Activated T-cell treated with anti-CD3 and anti-CD28 coated beads, Interleukin-2, amount 50 U/mL, for 72 hours (primary cell): ENCODE measurements around the gene PRR15L. TPM values are rescaled to one million over a fixed set of nuclear protein-coding genes. Genes with fewer than 3 reads are reported as not detected.

Experiments
- ATAC-seq, 2 donors: fragments of 150-1000 bp; cut with Tn5 transposase; replicated peaks in 1 of 2; 2 replicates each; pipeline ENCODE4 v1.10.0; 2021; ENCODE audit warnings: moderate library complexity in 2 of 2, mild to moderate bottlenecking in 1 of 2
- DNase-seq, 2 donors: peaks; one replicate each; pipeline ENCODE4 v3.0.0; 2021 to 2022; ENCODE audit warnings: mixed read lengths in 1 of 2
- H3K27ac Mint-ChIP-seq: one replicate; pipeline ENCODE4 v1.8.0; 2022; ENCODE audit warnings: mild to moderate bottlenecking, moderate library complexity, mixed read lengths
- H3K27me3 Mint-ChIP-seq: one replicate; pipeline ENCODE4 v1.8.0; 2022; ENCODE audit warnings: low read depth, mixed read lengths
- H3K36me3 Mint-ChIP-seq, 2 donors: one replicate each; pipeline ENCODE4 v1.8.0; 2022; ENCODE audit warnings: mixed read lengths in 2 of 2, mild to moderate bottlenecking in 1 of 2; ENCODE audit not compliant: insufficient read depth in 2 of 2
- H3K4me1 Mint-ChIP-seq: one replicate; pipeline ENCODE4 v1.8.0; 2022; ENCODE audit warnings: low read depth, mixed read lengths
- H3K4me3 Mint-ChIP-seq, 2 donors: one replicate each; pipeline ENCODE4 v1.8.0; 2022; ENCODE audit warnings: mild to moderate bottlenecking in 2 of 2, mixed read lengths in 2 of 2, moderate library complexity in 2 of 2
- H3K9me3 Mint-ChIP-seq, 2 donors: one replicate each; pipeline ENCODE4 v1.8.0; 2022; ENCODE audit warnings: mixed read lengths in 2 of 2
- total RNA-seq, 2 donors: library from RNA; stranded (reverse); gene quantifications; one replicate each; pipeline ENCODE4 v1.2.3, GENCODE V29; 2022

PRR15L gene
- total RNA-seq, 2 donors from 2014 or later, result not detected

DNA sequence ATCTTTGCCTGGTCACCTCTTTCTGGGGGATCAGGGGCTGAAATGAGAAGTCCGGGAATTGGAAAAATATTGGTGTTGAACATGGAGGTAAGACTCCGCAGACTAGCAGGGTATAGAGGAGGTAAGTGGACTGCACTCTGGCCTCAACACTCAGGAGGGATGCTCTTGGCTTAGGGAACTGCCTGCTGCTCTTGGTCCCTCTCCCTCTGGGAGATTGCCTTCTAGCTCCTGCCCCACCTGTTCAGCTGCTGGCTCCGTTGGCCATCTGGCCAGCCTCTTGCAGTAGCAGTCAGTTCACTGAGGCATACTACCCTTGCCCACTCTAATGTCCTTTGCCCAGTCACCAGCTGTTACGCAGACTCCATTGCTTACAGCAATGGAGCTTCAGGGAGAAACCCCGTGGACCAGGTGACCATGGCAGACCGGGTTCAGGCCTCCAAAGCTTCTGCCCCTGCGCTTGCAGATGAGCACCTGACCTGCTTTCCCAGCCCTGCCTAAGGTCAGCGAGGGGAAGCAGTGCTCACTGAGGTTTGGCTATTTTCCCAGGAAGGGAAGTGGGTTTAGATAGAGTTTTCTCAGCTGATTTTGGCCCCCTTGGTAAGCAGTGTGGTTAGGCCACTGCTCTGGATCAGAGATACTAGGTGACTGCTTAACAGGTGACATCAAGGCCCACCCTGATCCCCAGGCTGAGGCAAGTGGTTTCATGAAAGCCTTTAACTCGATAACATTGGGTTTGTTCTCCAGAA, 25.1 kb upstream of the PRR15L start:
- no peak for DNase-seq
- peaks cover 5 to 15% of the 10 kb centered on the region in 2 donors for H3K36me3 Mint-ChIP-seq
- H3K9me3 Mint-ChIP-seq, result no peaks in the 10 kb centered on the region
- no peak for ATAC-seq
- H3K27me3 Mint-ChIP-seq, result no peaks in the 10 kb centered on the region
- H3K4me1 Mint-ChIP-seq, result no peaks in the 10 kb centered on the region
- no peak overlapping the region for H3K27ac Mint-ChIP-seq
- no peak overlapping the region for H3K4me3 Mint-ChIP-seq

DNA sequence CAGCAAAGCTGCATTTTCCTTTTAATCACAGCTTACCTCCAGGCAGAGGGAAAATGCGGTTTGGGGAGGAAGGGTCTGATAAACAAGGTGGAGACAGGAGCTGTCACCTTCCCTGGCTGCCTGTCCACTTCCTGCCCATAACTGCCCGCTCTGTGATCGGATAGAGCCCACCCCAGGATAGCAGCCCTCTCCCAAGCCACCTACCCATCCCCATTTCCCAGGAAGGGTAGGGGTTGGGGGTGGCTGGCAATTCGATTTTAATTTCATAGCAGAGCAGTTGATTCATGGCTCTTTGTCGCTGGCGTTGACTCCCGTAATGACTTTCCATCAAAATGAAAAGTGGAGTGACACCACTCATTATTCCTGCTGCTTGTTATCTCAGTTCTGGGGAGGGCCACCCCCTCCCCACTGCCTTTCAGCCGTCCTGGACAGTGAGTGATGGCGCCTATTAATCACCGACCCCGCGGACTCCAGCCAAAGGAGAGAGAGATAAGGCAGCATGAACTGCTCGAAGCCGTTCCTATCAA, 24.5 kb upstream of the PRR15L start:
- ATAC-seq, result no peak
- Mint-ChIP-seq H3K27me3 (no peaks in the 10 kb centered on the region), H3K4me3 (no peak overlapping the region), H3K4me1 (no peaks in the 10 kb centered on the region), H3K36me3 (peaks cover 5 to 18% of the 10 kb centered on the region in 2 donors), H3K9me3 (no peaks in the 10 kb centered on the region), H3K27ac (no peak overlapping the region)
- no peak for DNase-seq

GRCh38 chr17:47981462-47981861, 23.8 kb upstream of the PRR15L start:
- ATAC-seq (no peak), DNase-seq (no peak)
- Mint-ChIP-seq H3K4me3 (no peak overlapping the region), H3K4me1 (no peaks in the 10 kb centered on the region), H3K9me3 (no peaks in the 10 kb centered on the region), H3K36me3 (peaks cover 5 to 20% of the 10 kb centered on the region in 2 donors), H3K27ac (no peak overlapping the region), H3K27me3 (no peaks in the 10 kb centered on the region)

- Mint-ChIP-seq H3K27ac (no peak overlapping the region), H3K36me3 (peaks cover 5 to 20% of the 10 kb centered on the region in 2 donors), H3K4me3 (no peak overlapping the region), H3K4me1 (no peaks in the 10 kb centered on the region), H3K9me3 (no peaks in the 10 kb centered on the region), H3K27me3 (no peaks in the 10 kb centered on the region)
- ATAC-seq (no peak), DNase-seq (no peak)
Measured at GRCh38 chr17:47980541-47980940, 22.9 kb upstream of the PRR15L start.

DNA sequence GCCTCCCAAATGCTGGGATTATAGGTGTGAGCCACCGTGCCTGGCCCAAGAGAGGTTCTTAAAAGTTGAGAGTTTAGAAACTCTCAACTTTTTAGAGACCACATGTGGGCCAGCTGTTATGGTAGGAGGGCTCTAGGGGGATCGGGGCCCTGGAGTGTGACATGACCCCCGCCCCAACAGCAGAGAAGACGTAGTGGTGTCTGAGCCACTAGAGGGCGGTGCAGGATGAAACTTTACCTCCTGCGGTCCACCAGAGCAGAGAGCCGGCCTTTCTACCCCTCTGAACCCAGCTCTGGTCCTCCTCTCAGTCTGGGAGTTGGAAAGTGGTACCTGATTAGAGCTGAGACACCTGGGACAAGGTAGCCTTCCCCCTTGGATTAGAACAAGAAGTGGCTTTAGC, 20.6 kb upstream of the PRR15L start:
- Mint-ChIP-seq H3K4me3 (no peak overlapping the region), H3K36me3 (peaks cover 3 to 20% of the 10 kb centered on the region in 2 donors), H3K27ac (no peak overlapping the region), H3K27me3 (no peaks in the 10 kb centered on the region), H3K9me3 (no peaks in the 10 kb centered on the region), H3K4me1 (no peaks in the 10 kb centered on the region)
- DNase-seq (peak; percentile 43 to 48), ATAC-seq (peak; percentile 71 to 72)

- H3K4me3 Mint-ChIP-seq, result no peak overlapping the region
Measured at GRCh38 chr17:47975823-47976205, 18.1 kb upstream of the PRR15L start.

DNA sequence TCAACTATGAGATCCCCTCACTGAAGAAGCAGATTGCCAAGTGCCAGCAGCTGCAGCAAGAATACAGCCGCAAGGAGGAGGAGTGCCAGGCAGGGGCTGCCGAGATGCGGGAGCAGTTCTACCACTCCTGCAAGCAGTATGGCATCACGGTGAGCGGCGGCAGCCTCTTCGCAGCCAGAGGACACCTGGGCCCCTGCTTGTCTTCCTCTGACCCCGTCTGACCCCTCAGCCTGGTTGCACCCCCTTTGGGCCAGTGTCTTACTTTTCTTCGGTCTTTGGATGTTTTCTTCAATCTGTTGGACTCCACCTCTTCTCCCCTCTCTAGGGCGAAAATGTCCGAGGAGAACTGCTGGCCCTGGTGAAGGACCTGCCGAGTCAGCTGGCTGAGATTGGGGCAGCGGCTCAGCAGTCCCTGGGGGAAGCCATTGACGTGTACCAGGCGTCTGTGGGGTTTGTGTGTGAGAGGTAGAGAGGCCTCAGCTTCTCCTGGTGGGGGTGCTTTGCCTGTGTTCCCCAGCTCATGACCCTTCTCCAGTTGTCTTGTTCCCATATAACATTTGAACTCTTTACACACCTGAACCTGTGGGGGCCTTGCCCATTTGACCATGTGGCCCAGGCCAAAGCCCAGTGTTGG, 17.6 kb upstream of the PRR15L start:
- no peak overlapping the region for H3K4me3 Mint-ChIP-seq
- no peaks in the 10 kb centered on the region for H3K27me3 Mint-ChIP-seq
- H3K27ac Mint-ChIP-seq, result no peak overlapping the region
- ATAC-seq (no peak), DNase-seq (no peak)
- no peaks in the 10 kb centered on the region for H3K9me3 Mint-ChIP-seq
- H3K4me1 Mint-ChIP-seq, result peaks cover 15% of the 10 kb centered on the region
- peaks cover 3 to 23% of the 10 kb centered on the region in 2 donors for H3K36me3 Mint-ChIP-seq

More at GRCh38 chr17:47975823-47976205, 18.1 kb upstream of the PRR15L start:
- no peak for DNase-seq
- no peaks in the 10 kb centered on the region for H3K9me3 Mint-ChIP-seq
- peaks cover 11% of the 10 kb centered on the region for H3K4me1 Mint-ChIP-seq
- peaks cover 3 to 23% of the 10 kb centered on the region in 2 donors for H3K36me3 Mint-ChIP-seq
- no peaks in the 10 kb centered on the region for H3K27me3 Mint-ChIP-seq
- ATAC-seq, result no peak
- no peak overlapping the region for H3K27ac Mint-ChIP-seq

DNA sequence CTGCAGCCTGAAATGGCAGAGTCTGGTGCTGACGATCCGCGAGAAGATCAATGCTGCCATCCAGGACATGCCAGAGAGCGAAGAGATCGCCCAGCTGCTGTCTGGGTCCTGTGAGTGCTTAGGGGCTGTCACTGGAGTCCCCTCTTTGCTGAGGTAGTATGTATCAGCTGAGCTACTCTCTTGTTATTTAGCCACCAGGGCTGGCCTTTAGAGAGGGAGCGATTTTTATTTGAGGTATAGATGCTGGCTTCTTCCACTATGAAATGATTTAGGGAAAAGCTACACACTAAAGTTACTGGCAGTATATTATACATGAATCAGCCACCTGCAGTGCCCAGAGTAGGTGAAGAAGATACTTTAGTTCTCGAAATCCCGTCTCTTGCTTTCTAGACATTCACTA, 15.9 kb upstream of the PRR15L start:
- Mint-ChIP-seq H3K36me3 (peaks cover 0 to 14% of the 10 kb centered on the region in 2 donors), H3K9me3 (no peaks in the 10 kb centered on the region), H3K4me3 (no peak overlapping the region), H3K27me3 (no peaks in the 10 kb centered on the region), H3K27ac (no peak overlapping the region), H3K4me1 (peaks cover 23% of the 10 kb centered on the region)
- no peak for ATAC-seq
- DNase-seq, result no peak

- ATAC-seq (peak; percentile 95 to 98), DNase-seq (peak; percentile 100)
- H3K4me3 Mint-ChIP-seq, result peak within 1 kb of the TSS; percentile 71 to 97
- no peaks in the 10 kb centered on the region for H3K27me3 Mint-ChIP-seq
- peak within 1 kb of the TSS; percentile 71 for H3K27ac Mint-ChIP-seq
- peaks cover 0 to 9% of the 10 kb centered on the region in 2 donors for H3K36me3 Mint-ChIP-seq
- no peaks in the 10 kb centered on the region for H3K9me3 Mint-ChIP-seq
- H3K4me1 Mint-ChIP-seq, result peaks cover 23% of the 10 kb centered on the region
Measured at GRCh38 chr17:47970725-47971499, 13.2 kb upstream of the PRR15L start, which contains the start of gene CDK5RAP3. Gene CDK5RAP3 (plus strand): TSS chr17:47971113. CDS start chr17:47971147, 34 bp downstream.

- peak overlapping the region; percentile 71 to 97 for H3K4me3 Mint-ChIP-seq
- peaks cover 23% of the 10 kb centered on the region for H3K4me1 Mint-ChIP-seq
- peak overlapping the region; percentile 3 for H3K27ac Mint-ChIP-seq
- no peak for DNase-seq
- H3K9me3 Mint-ChIP-seq, result no peaks in the 10 kb centered on the region
- H3K36me3 Mint-ChIP-seq, result peaks cover 0 to 7% of the 10 kb centered on the region in 2 donors
- H3K27me3 Mint-ChIP-seq, result no peaks in the 10 kb centered on the region
- no peak for ATAC-seq
Measured at GRCh38 chr17:47969930-47970724, 12.4 kb upstream of the PRR15L start.

- no peak for DNase-seq
- Mint-ChIP-seq H3K27ac (no peak overlapping the region), H3K4me3 (no peak overlapping the region), H3K36me3 (peaks cover 0 to 5% of the 10 kb centered on the region in 2 donors), H3K27me3 (no peaks in the 10 kb centered on the region), H3K9me3 (no peaks in the 10 kb centered on the region), H3K4me1 (peaks cover 23% of the 10 kb centered on the region)
- ATAC-seq, result no peak
Measured at GRCh38 chr17:47968836-47969235, 11.2 kb upstream of the PRR15L start.

GRCh38 chr17:47967607-47968252, 10.0 kb upstream of the PRR15L start:
- Mint-ChIP-seq H3K27ac (no peak overlapping the region), H3K27me3 (no peaks in the 10 kb centered on the region), H3K36me3 (no peaks in the 10 kb centered on the region), H3K4me1 (peaks cover 23% of the 10 kb centered on the region), H3K9me3 (no peaks in the 10 kb centered on the region), H3K4me3 (no peak overlapping the region)
- DNase-seq (no peak), ATAC-seq (no peak)
